Measurements from ENCODE around the gene MSI2. TPM values are rescaled to one million over a fixed set of nuclear protein-coding genes. Genes with fewer than 3 reads are reported as not detected.

The MSI2 gene
- total and polyA plus RNA-seq, 2 experiments from 2014 or later: 18.9 to 41.8 TPM

DNA sequence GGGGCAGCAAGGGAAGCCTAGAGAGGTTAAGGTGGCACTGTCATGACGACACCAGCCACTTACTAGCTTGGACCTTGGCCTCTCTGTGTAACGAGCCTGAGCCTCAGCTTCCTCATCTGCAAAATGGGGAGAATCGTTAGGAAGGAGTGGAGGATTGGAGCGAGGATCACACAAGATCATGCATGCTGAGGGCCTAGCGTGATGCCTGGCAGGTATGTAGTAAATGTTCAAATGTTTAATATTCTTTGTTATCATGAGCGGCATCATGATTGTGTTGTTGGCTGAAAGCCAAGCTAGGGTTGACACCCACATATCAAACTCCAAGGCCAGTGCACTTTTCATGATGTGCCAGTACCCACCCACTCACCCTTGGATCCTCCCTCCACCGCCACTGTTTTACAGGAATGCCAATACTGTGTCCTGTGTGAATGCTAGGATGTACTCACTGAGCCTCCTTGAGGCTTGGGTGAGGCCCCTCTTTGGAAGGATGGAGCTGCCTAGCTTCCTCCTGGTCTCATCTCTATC is 192.5 kb downstream of the MSI2 start:
- DNase-seq (ENCODE audit: low spot score) (no peak), ATAC-seq (no peak)
- Histone ChIP-seq H3K4me2 (no peak overlapping the region), H3K27ac (ENCODE audit: low read depth) (no peak overlapping the region), H3K27me3 (ENCODE audit: insufficient read depth) (no peaks in the 10 kb centered on the region), H3K79me2 (replicated peaks; ENCODE audit: insufficient read depth) (no peaks in the 10 kb centered on the region; the same call in 1 of the 2 replicates), H2AFZ (no peak overlapping the region), H3F3A (replicated peaks; ENCODE audit: low read depth) (no peaks in the 10 kb centered on the region), H3K4me3 (no peak overlapping the region), H3K9me2 (ENCODE audit: insufficient read depth) (no peaks in the 10 kb centered on the region), H3K36me3 (ENCODE audit: insufficient read depth) (no peaks in the 10 kb centered on the region), H3K4me1 (ENCODE audit: insufficient read depth) (peaks cover 12% of the 10 kb centered on the region; the same call in 1 of the 2 replicates), H4K20me1 (replicated peaks; ENCODE audit: insufficient read depth) (no peaks in the 10 kb centered on the region; the same call in 1 of the 2 replicates)
- Mint-ChIP-seq H3K27me3 (ENCODE audit: insufficient read depth, low read depth, poor library complexity) (peaks cover 6% of the 10 kb centered on the region), H3K4me1 (peaks cover 16% of the 10 kb centered on the region), H3K9me3 (no peaks in the 10 kb centered on the region; the same call in 2 of the 3 replicates), H3K27ac (no peak overlapping the region), H3K4me3 (no peak overlapping the region), H3K36me3 (ENCODE audit: low read depth) (no peaks in the 10 kb centered on the region)
- TF ChIP-seq JUNB (IDR thresholded peaks at IDR 0.05; ENCODE audit: unreplicated experiment) (no peak), EZH2 (IDR thresholded peaks at IDR 0.05; ENCODE audit: low read depth, unreplicated experiment) (no peak), ZNF114 (CRISPR knock-in tag; IDR thresholded peaks at IDR 0.05) (no peak), ZNF331 (CRISPR knock-in tag; IDR thresholded peaks at IDR 0.05; ENCODE audit: low read depth) (no peak), POLR2AphosphoS5 (IDR thresholded peaks at IDR 0.05; ENCODE audit: low read depth) (no peak), STAT1 (IDR thresholded peaks at IDR 0.05; ENCODE audit: unreplicated experiment) (no peak), NANOG (IDR thresholded peaks at IDR 0.05; ENCODE audit: borderline replicate concordance) (no peak), EZH2phosphoT487 (IDR thresholded peaks at IDR 0.05; ENCODE audit: unreplicated experiment) (no peak), CREB1 (CRISPR knock-in tag; IDR thresholded peaks at IDR 0.05; ENCODE audit: low read depth) (no peak)
- TF ChIP-seq, protein P1, sequence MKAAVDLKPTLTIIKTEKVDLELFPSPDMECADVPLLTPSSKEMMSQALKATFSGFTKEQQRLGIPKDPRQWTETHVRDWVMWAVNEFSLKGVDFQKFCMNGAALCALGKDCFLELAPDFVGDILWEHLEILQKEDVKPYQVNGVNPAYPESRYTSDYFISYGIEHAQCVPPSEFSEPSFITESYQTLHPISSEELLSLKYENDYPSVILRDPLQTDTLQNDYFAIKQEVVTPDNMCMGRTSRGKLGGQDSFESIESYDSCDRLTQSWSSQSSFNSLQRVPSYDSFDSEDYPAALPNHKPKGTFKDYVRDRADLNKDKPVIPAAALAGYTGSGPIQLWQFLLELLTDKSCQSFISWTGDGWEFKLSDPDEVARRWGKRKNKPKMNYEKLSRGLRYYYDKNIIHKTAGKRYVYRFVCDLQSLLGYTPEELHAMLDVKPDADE (IDR thresholded peaks at IDR 0.05): no peak
- TF ChIP-seq, protein P2, sequence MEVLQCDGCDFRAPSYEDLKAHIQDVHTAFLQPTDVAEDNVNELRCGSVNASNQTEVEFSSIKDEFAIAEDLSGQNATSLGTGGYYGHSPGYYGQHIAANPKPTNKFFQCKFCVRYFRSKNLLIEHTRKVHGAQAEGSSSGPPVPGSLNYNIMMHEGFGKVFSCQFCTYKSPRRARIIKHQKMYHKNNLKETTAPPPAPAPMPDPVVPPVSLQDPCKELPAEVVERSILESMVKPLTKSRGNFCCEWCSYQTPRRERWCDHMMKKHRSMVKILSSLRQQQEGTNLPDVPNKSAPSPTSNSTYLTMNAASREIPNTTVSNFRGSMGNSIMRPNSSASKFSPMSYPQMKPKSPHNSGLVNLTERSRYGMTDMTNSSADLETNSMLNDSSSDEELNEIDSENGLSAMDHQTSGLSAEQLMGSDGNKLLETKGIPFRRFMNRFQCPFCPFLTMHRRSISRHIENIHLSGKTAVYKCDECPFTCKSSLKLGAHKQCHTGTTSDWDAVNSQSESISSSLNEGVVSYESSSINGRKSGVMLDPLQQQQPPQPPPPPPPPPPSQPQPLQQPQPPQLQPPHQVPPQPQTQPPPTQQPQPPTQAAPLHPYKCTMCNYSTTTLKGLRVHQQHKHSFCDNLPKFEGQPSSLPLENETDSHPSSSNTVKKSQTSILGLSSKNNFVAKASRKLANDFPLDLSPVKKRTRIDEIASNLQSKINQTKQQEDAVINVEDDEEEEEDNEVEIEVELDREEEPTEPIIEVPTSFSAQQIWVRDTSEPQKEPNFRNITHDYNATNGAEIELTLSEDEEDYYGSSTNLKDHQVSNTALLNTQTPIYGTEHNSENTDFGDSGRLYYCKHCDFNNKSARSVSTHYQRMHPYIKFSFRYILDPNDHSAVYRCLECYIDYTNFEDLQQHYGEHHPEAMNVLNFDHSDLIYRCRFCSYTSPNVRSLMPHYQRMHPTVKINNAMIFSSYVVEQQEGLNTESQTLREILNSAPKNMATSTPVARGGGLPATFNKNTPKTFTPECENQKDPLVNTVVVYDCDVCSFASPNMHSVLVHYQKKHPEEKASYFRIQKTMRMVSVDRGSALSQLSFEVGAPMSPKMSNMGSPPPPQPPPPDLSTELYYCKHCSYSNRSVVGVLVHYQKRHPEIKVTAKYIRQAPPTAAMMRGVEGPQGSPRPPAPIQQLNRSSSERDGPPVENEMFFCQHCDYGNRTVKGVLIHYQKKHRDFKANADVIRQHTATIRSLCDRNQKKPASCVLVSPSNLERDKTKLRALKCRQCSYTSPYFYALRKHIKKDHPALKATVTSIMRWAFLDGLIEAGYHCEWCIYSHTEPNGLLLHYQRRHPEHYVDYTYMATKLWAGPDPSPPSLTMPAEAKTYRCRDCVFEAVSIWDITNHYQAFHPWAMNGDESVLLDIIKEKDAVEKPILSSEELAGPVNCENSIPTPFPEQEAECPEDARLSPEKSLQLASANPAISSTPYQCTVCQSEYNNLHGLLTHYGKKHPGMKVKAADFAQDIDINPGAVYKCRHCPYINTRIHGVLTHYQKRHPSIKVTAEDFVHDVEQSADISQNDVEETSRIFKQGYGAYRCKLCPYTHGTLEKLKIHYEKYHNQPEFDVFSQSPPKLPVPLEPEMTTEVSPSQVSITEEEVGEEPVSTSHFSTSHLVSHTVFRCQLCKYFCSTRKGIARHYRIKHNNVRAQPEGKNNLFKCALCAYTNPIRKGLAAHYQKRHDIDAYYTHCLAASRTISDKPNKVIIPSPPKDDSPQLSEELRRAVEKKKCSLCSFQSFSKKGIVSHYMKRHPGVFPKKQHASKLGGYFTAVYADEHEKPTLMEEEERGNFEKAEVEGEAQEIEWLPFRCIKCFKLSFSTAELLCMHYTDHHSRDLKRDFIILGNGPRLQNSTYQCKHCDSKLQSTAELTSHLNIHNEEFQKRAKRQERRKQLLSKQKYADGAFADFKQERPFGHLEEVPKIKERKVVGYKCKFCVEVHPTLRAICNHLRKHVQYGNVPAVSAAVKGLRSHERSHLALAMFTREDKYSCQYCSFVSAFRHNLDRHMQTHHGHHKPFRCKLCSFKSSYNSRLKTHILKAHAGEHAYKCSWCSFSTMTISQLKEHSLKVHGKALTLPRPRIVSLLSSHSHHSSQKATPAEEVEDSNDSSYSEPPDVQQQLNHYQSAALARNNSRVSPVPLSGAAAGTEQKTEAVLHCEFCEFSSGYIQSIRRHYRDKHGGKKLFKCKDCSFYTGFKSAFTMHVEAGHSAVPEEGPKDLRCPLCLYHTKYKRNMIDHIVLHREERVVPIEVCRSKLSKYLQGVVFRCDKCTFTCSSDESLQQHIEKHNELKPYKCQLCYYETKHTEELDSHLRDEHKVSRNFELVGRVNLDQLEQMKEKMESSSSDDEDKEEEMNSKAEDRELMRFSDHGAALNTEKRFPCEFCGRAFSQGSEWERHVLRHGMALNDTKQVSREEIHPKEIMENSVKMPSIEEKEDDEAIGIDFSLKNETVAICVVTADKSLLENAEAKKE (CRISPR knock-in tag; IDR thresholded peaks at IDR 0.05): no peak
- TF ChIP-seq, protein P3, sequence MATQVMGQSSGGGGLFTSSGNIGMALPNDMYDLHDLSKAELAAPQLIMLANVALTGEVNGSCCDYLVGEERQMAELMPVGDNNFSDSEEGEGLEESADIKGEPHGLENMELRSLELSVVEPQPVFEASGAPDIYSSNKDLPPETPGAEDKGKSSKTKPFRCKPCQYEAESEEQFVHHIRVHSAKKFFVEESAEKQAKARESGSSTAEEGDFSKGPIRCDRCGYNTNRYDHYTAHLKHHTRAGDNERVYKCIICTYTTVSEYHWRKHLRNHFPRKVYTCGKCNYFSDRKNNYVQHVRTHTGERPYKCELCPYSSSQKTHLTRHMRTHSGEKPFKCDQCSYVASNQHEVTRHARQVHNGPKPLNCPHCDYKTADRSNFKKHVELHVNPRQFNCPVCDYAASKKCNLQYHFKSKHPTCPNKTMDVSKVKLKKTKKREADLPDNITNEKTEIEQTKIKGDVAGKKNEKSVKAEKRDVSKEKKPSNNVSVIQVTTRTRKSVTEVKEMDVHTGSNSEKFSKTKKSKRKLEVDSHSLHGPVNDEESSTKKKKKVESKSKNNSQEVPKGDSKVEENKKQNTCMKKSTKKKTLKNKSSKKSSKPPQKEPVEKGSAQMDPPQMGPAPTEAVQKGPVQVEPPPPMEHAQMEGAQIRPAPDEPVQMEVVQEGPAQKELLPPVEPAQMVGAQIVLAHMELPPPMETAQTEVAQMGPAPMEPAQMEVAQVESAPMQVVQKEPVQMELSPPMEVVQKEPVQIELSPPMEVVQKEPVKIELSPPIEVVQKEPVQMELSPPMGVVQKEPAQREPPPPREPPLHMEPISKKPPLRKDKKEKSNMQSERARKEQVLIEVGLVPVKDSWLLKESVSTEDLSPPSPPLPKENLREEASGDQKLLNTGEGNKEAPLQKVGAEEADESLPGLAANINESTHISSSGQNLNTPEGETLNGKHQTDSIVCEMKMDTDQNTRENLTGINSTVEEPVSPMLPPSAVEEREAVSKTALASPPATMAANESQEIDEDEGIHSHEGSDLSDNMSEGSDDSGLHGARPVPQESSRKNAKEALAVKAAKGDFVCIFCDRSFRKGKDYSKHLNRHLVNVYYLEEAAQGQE (IDR thresholded peaks at IDR 0.05; ENCODE audit: unreplicated experiment): no peak
- TF ChIP-seq, protein P4, sequence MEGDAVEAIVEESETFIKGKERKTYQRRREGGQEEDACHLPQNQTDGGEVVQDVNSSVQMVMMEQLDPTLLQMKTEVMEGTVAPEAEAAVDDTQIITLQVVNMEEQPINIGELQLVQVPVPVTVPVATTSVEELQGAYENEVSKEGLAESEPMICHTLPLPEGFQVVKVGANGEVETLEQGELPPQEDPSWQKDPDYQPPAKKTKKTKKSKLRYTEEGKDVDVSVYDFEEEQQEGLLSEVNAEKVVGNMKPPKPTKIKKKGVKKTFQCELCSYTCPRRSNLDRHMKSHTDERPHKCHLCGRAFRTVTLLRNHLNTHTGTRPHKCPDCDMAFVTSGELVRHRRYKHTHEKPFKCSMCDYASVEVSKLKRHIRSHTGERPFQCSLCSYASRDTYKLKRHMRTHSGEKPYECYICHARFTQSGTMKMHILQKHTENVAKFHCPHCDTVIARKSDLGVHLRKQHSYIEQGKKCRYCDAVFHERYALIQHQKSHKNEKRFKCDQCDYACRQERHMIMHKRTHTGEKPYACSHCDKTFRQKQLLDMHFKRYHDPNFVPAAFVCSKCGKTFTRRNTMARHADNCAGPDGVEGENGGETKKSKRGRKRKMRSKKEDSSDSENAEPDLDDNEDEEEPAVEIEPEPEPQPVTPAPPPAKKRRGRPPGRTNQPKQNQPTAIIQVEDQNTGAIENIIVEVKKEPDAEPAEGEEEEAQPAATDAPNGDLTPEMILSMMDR (conservative IDR thresholded peaks at IDR 0.05; ENCODE audit: low read depth in 2 of 2): no peak

Measured in GM23338 (cell line).